DND-41 (cell line): ENCODE measurements around the gene LORICRIN.

ENCODE experiments used
- CTCF ChIP-seq: IDR thresholded peaks from 2 replicates; pipeline ENCODE4 v1.5.1; 2012; ENCODE audit warnings: borderline replicate concordance, low read length, moderate library complexity, mild to moderate bottlenecking; ENCODE audit not compliant: poor library complexity, severe bottlenecking; ENCODE audit errors: extremely low read depth
- EZH2 ChIP-seq: IDR thresholded peaks from 3 replicates; pipeline ENCODE4 v1.6.1; 2012; ENCODE audit warnings: borderline replicate concordance, low read depth, mild to moderate bottlenecking, moderate library complexity, low read length, inconsistent platforms; ENCODE audit not compliant: severe bottlenecking

- TF ChIP-seq CTCF: no peak
- TF ChIP-seq EZH2: no peak
Measured at GRCh38 chr1:153259387-153259786, at the start of gene LORICRIN.
